GM19240 (cell line): ENCODE measurements around the gene PAK3.

Experiments
- DNase-seq: peaks from one replicate; pipeline ENCODE4 v3.0.0; 2011; ENCODE audit warnings: low spot score; ENCODE audit not compliant: insufficient read length

The PAK3 gene

DNA sequence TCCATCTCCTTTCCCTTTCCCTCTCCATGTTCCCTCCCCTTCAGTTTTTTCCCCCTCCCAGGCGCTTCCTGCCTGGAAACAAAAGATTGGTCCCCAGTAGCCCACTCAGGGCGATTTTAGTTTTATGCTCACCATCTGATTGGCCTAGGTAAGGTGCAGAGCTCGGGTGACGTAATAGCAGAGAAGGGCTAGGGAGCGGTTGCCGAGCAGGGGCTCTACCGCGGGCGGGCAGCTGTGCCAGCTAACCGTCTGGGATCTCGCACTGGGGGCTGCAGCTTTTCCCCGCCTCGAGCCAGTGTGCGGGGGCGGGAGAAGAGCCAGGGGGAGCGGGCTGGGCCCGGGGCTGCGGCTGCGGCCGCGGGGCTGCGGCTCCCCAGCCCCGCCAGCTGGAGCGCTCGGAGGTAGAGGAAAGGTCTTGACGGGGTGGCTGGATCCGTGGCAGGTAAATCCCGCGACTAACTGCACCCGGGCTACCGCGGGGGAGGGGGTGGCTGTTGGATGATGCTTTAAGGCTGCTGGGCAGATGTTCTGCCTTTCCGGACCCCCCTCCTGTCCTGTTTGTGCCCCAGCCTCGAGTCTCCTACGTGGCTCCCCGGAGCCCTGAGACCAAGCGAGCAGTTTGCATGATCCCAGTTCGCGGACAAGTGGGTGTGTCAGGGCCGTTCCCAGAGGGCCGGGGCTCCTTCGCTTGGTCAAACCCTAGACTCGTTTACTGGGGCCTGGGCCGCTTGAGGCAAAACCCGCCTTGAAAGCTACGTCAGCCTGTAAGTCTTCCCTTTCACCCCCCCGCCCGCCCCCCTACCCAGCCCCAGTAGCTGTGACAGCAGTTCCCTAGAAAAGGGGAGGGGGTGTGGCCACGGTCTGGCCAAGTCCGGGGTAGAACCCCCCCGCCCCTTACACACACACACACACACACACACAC lies at the start of gene PAK3:
Gene PAK3, plus strand, starts transcription at position 218 of the 922 bp plus-strand sequence. CDS start 26,913 bp downstream, outside the sequence.
- DNase-seq, result no peak

DNA sequence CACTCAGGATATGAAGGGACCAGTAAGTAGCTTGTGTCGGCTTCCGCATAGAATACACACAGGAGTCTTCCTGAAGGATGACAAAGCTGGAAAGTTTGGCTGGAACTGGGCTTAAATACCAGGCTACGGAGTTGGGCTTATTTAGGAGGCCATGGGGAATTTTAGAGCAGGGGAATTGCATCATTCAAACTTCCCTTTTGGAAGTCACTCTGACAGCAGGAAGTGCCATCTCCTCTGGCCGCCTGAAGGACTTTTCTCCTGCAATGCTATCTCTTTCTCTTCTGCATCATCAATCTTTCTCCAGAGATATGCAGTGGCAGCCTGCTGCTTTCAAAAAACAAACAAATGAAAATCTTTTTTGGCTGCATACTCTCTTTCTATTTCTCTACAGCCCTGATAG lies 48.4 kb upstream of the PAK3 start:
- no peak for DNase-seq

DNA sequence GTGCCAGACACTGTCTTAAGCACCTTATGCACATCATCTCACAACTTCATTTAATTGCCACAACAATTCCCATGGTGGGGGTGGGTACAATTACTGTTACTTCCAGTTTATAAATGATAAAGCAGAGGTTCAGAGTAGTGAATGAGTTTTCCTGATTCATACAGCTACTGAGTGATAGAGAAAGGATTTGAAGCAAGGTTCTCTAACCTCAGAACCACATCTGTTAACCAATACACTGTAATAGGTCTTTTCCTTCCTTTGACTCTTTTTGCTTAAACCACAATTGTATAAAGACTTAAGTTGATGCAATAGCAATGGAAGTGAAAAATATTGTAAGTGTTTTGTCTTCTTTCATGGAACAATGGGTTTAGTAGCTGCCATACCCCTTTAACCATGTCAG lies 43.5 kb upstream of the PAK3 start:
- no peak for DNase-seq

GRCh38 chrX:111071542-111072277 lies 24.3 kb upstream of the PAK3 start:
- DNase-seq, result no peak

- DNase-seq, result no peak
Measured at GRCh38 chrX:111083081-111083480, 12.9 kb upstream of the PAK3 start.

DNA sequence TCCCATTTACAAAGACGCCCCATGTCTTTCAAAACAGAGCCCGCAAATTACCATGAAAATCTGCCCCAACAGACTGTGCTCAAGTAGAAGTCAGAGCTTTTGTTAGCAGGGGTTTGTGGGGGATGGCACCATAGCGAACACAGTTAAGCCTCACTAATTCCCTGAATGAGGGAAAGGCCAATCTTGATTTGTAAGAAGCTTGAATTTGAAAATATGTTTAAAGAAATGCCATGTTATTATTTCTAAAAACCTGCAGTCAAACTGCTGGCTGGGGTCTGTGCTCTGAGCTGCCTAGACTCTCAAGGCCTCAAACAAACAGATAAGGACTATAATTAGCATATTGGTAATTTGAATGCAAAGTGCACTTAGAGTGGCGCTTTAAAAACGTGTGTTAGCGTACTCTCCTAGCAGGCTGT lies 9.4 kb upstream of the PAK3 start:
- no peak for DNase-seq

- no peak for DNase-seq
Measured at GRCh38 chrX:111088628-111089027, 7.4 kb upstream of the PAK3 start.

DNA sequence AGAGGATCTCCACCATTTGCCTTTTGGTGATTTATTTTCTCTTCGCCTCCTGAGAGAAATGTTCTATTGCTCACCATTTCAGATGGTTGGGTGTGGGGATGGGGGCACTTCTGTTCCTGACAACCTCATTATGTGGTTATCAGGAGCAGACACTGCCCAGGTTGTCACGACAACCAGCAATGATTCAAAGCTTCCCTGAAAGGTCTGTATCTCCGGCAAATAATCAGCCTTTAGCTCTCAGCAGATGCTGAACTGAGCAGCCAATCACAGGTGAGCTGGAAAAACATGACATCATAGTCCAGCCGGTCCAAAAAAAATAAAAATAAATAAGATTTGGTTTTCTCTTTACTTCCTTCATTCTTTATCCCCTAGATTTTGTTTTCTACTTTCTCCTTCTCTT lies 5.5 kb upstream of the PAK3 start:
- no peak for DNase-seq

DNA sequence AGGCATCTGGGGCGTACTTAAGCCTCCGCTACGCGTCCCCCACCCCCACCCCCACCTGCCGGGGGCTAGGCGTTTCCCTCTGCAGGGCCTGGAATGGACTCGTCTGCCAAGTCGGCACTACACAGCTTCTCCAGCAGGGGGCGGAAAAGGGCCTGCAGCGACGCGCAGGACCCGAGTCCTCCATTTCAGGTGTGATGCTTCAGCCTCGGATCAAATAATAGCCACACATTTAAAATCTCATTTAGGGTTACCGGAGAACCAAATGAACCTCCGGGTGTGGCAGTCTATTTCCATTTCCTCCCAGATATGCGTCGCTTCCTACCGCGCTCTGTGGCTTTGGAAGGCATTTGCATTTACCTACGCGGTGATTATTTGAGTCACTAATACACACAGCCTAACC lies 2.9 kb downstream of the PAK3 start:
- DNase-seq, result peak; percentile 16

DNA sequence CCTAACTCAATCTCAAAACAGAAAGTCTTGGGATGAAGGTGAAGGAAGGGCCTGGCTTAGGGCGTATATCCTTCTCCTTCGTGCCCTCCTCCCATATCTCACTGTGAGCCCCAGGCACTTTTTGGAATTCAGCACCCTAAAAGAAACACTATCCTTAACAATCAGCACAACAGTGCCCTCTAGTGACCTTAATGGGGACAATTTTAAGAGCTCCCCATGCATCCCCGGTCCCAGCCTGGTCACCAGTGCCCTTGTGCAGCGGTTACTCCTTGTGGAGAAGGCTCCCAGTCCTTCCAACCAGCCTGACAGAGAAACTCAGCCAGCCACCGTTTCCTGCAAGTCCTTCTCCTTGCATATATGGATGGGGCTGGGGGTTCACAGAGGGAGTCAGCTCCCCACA lies 4.2 kb downstream of the PAK3 start:
- DNase-seq, result peak; percentile 29

DNA sequence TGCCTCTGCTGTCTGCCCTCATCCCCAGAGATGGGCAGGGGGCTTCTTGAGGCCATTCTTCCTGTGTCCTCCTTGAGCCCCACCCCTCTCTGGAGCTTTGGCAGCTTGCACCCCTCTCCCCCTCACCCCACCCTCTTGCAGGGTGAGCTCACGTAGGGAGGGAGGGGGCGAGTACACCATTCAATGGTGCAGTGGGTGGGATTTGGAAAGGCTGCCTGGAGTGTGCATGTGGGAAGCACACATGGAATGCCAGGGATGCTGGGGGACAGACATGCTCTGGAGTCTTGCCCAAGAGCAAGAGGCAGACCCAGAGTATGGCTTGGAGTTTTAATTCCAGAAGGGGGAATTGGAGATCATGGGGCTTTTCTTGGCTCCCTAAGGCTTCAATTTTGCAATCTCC lies 5.6 kb downstream of the PAK3 start:
- DNase-seq, result no peak

GRCh38 chrX:111102636-111103035 lies 6.6 kb downstream of the PAK3 start:
- no peak for DNase-seq

DNA sequence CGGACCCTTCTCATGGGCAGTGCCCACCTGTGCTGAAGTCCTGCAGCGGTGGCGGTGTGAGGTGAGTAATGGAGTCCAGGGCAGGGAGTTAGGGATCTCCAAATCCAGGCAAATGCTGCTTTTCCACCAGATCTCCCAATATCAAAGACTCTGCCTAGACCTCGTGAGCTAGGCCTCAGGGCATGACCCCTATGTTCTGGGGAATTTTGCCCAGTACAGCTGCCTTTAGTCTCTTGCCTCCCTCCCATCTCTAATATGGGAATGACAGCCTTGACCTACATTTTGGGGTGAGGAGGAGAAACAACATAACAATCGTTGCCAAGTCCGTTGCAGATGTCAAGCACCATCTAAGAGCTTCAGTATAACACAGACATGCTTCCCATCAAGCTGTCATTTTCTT lies 7.3 kb downstream of the PAK3 start:
- no peak for DNase-seq

DNA sequence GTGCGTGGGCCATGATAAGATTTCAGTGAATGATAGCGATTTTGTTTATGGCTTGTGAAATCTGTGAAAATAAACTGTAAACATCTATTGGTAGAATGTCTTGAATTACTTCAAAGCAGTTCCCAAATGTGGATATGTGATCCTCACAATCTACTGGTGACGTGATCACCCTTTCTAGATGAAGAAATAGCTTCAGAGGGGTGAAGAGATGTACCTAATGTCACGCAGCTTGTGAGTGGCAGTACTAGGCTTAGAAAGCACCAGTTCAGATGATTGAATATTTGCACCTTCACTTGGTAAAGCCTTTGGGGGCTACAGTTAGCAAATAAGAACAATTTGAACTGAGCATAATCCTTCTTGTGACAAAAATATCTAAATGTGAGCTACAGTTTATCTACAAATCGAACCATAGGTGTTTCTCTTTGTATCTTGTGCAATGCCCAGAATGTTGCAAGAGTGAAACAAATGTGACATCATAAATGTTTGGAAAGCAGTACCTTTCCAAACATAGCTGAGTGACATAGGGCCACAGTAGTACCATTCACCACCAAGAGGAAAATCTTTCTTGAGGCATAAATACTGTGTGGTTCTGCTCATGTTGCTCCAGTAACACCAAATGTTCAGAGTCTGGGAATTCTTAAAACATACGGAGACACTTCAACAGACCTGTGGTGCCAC lies 14.2 kb downstream of the PAK3 start:
- no peak for DNase-seq

GRCh38 chrX:111114806-111115205 lies 18.8 kb downstream of the PAK3 start:
- no peak for DNase-seq

- DNase-seq, result no peak
Measured at GRCh38 chrX:111116666-111117065, 20.7 kb downstream of the PAK3 start.

GRCh38 chrX:111119341-111119740 lies 23.4 kb downstream of the PAK3 start:
- no peak for DNase-seq

GRCh38 chrX:111123125-111123524 lies 27.1 kb downstream of the PAK3 start:
- DNase-seq, result no peak

GRCh38 chrX:111123606-111124179 lies 27.7 kb downstream of the PAK3 start:
- no peak for DNase-seq

- DNase-seq, result no peak
Measured at GRCh38 chrX:111124418-111124817, 28.4 kb downstream of the PAK3 start.

GRCh38 chrX:111127038-111127437 lies 31.0 kb downstream of the PAK3 start:
- DNase-seq, result no peak

GRCh38 chrX:111129921-111130320 lies 33.9 kb downstream of the PAK3 start:
- no peak for DNase-seq
